Heart left ventricle (tissue), 13 donors: ENCODE measurements around the gene RFX7.

ENCODE experiments used
- POLR2A ChIP-seq, 2 donors: fragments of 450-650 bp; IDR thresholded peaks; one replicate each; pipeline ENCODE4 v1.6.1; 2017; ENCODE audit warnings: antibody characterized with exemption in 2 of 2, mild to moderate bottlenecking in 2 of 2, moderate library complexity in 2 of 2
- TF ChIP-seq, protein P1 (sequence below), 12 donors: fragments of 200-600 bp; sonication (generic) in 4 of 12; IDR thresholded peaks; one replicate each; pipeline versions ENCODE4 v1.5.0 to v1.8.0; 2018 to 2022; ENCODE audit warnings: antibody characterized with exemption in 12 of 12, mild to moderate bottlenecking in 5 of 12
- donor health status: ischemic (EF 13 %, LVEDD 7.1; RV severe dilation, severe dysfunction).
- donor health status: DM: no; HTN: yes; CAD: no.
- donor health status: DM: no; HTN: no; CAD: no.
- donor health status: ischemic (EF 25% LVEDD 6.9; RV normal size, moderate dysfunction).
- donor health status: ischemic (EF 25% LVEDD 5.7; RV mildly dilated, moderate dysfunction).
- donor health status: ischemic (EF 35%, LVEDD 5.7; RV mildly dilated, moderate dysfunction).
- donor health status: nonischemic (EF 11% LVEDD 7.7; RV severe dilation, severe dysfunction).
- donor health status: DM: yes; HTN: yes; CAD: no.
- donor health status: PGD.
- donor health status: ischemic (EF 29% LVEDD 5.4; RV normal size, mild dysfunction).
- donor health status: nonischemic (EF 23%, LVEDD 6.1; RV moderate dilation, normal function).

DNA sequence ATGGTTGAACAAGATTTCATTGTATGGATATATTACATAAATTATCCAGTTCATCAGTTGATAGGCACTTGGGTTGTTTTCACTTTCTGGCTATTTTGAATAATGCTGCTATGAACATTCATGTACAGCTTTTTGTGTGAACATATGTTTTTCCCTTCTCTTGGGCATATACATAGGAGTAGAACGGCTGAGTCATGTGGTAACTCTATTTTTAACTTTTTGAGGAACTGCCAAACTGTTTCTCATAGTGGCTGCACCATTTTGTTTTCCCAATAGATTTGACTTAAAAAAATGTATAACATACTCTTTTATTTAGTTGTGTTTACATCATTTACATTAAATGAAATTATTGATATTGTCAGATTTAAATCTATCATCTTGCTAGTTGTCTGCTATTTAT is 28.8 kb upstream of the RFX7 start:
- TF ChIP-seq, protein P1, sequence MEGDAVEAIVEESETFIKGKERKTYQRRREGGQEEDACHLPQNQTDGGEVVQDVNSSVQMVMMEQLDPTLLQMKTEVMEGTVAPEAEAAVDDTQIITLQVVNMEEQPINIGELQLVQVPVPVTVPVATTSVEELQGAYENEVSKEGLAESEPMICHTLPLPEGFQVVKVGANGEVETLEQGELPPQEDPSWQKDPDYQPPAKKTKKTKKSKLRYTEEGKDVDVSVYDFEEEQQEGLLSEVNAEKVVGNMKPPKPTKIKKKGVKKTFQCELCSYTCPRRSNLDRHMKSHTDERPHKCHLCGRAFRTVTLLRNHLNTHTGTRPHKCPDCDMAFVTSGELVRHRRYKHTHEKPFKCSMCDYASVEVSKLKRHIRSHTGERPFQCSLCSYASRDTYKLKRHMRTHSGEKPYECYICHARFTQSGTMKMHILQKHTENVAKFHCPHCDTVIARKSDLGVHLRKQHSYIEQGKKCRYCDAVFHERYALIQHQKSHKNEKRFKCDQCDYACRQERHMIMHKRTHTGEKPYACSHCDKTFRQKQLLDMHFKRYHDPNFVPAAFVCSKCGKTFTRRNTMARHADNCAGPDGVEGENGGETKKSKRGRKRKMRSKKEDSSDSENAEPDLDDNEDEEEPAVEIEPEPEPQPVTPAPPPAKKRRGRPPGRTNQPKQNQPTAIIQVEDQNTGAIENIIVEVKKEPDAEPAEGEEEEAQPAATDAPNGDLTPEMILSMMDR (IDR thresholded peaks at IDR 0.05): no peak
- no peak for TF ChIP-seq POLR2A (IDR thresholded peaks at IDR 0.05)
